ENCODE results near the gene PHTF1.

The PHTF1 gene

GRCh38 chr1:113652771-113653170, 106.5 kb downstream of the PHTF1 start:
- no peak for DNase-seq
- Histone ChIP-seq H2BK120ac (ENCODE audit: low read depth, low read length) (no peak overlapping the region), H3K4me2 (ENCODE audit: low read length) (no peak overlapping the region), H4K5ac (ENCODE audit: low read length) (no peak overlapping the region), H3K9ac (ENCODE audit: low read length) (no peak overlapping the region), H2BK15ac (replicated peaks; ENCODE audit: low read depth) (no peak overlapping the region), H3K23ac (ENCODE audit: low read length) (no peak overlapping the region), H3K4ac (ENCODE audit: low read depth, low read length) (no peak overlapping the region), H2BK5ac (ENCODE audit: low read length) (no peak overlapping the region), H3K56ac (ENCODE audit: low read length) (no peak overlapping the region), H2AK5ac (ENCODE audit: low read length) (no peak overlapping the region), H3K27ac (ENCODE audit: low read depth, low read length) (no peak overlapping the region), H3K79me2 (ENCODE audit: control insufficient read depth, insufficient read depth, low read length) (no peaks in the 10 kb centered on the region), H3K27me3 (ENCODE audit: insufficient read depth, low read length, poor library complexity) (no peaks in the 10 kb centered on the region), H3K79me1 (ENCODE audit: low read length) (no peaks in the 10 kb centered on the region), H3K36me3 (ENCODE audit: control insufficient read depth, insufficient read depth, low read length) (no peaks in the 10 kb centered on the region), H3K18ac (ENCODE audit: low read length) (no peak overlapping the region), H4K8ac (ENCODE audit: low read depth, low read length) (no peak overlapping the region), H3K4me1 (ENCODE audit: control insufficient read depth, low read depth, low read length) (no peaks in the 10 kb centered on the region), H3K4me3 (ENCODE audit: low read length) (no peak overlapping the region)

DNA sequence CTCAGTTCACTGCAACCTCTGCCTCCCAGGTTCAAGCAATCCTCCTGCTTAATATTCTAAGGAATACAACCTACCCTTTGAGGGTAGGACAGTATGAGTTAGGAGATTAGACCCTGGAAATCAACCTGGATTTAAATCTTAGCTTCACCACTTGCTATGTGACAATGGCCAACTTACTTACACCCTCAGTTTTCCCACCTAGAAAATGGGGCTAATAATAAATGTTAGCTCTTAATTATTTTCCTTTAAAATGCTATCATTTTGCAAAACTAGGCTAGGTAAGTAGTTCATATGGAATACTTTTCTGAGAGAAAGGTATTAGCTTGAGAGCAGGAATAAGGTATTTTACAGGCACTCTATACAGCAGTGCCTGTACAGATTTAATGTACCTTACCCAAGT, 110.8 kb downstream of the PHTF1 start:
- H3K9ac ChIP-seq (ENCODE audit: low read length), result no peak overlapping the region
- no peak overlapping the region for H3K27ac ChIP-seq (ENCODE audit: low read depth, low read length)
- H3K23ac ChIP-seq (ENCODE audit: low read length), result no peak overlapping the region
- H2BK15ac ChIP-seq (replicated peaks; ENCODE audit: low read depth), result no peak overlapping the region
- H3K36me3 ChIP-seq (ENCODE audit: control insufficient read depth, insufficient read depth, low read length), result no peaks in the 10 kb centered on the region
- no peak for DNase-seq
- H3K4me3 ChIP-seq (ENCODE audit: low read length), result no peak overlapping the region
- H2BK120ac ChIP-seq (ENCODE audit: low read depth, low read length), result no peak overlapping the region
- H3K4me1 ChIP-seq (ENCODE audit: control insufficient read depth, low read depth, low read length), result no peaks in the 10 kb centered on the region
- H3K56ac ChIP-seq (ENCODE audit: low read length), result no peak overlapping the region
- no peak overlapping the region for H3K18ac ChIP-seq (ENCODE audit: low read length)
- H4K5ac ChIP-seq (ENCODE audit: low read length), result no peak overlapping the region
- no peak overlapping the region for H3K4me2 ChIP-seq (ENCODE audit: low read length)
- H2BK5ac ChIP-seq (ENCODE audit: low read length), result no peak overlapping the region
- H3K27me3 ChIP-seq (ENCODE audit: insufficient read depth, low read length, poor library complexity), result no peaks in the 10 kb centered on the region
- no peak overlapping the region for H3K4ac ChIP-seq (ENCODE audit: low read depth, low read length)
- no peak overlapping the region for H4K8ac ChIP-seq (ENCODE audit: low read depth, low read length)
- no peak overlapping the region for H2AK5ac ChIP-seq (ENCODE audit: low read length)
- no peaks in the 10 kb centered on the region for H3K79me1 ChIP-seq (ENCODE audit: low read length)
- H3K79me2 ChIP-seq (ENCODE audit: control insufficient read depth, insufficient read depth, low read length), result no peaks in the 10 kb centered on the region

DNA sequence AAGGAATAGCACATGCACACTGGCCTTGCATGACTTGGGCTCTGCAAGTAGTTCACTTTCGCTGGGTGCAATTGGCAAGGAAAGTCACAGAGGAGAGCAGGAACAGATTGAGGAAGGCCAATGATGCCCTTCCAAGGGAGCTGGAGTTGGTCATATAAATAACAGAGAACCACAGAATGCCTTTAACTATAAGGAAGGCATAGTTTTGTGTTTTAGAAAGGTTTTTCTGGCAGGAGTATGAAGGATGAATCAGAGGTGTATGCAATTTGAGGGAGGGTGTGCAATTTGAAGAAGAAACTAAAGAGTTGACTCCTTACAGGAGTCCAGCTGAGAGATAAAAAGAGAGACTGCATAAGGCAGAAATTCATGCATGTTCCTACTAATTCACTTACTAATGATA, 112.1 kb downstream of the PHTF1 start:
- H3K4ac ChIP-seq (ENCODE audit: low read depth, low read length), result no peak overlapping the region
- H3K36me3 ChIP-seq (ENCODE audit: control insufficient read depth, insufficient read depth, low read length), result no peaks in the 10 kb centered on the region
- H3K79me2 ChIP-seq (ENCODE audit: control insufficient read depth, insufficient read depth, low read length), result no peaks in the 10 kb centered on the region
- no peak overlapping the region for H2BK120ac ChIP-seq (ENCODE audit: low read depth, low read length)
- H3K27me3 ChIP-seq (ENCODE audit: insufficient read depth, low read length, poor library complexity), result no peaks in the 10 kb centered on the region
- H3K27ac ChIP-seq (ENCODE audit: low read depth, low read length), result no peak overlapping the region
- no peak overlapping the region for H3K4me2 ChIP-seq (ENCODE audit: low read length)
- no peaks in the 10 kb centered on the region for H3K4me1 ChIP-seq (ENCODE audit: control insufficient read depth, low read depth, low read length)
- H3K4me3 ChIP-seq (ENCODE audit: low read length), result no peak overlapping the region
- no peaks in the 10 kb centered on the region for H3K79me1 ChIP-seq (ENCODE audit: low read length)
- no peak overlapping the region for H4K8ac ChIP-seq (ENCODE audit: low read depth, low read length)
- H3K18ac ChIP-seq (ENCODE audit: low read length), result no peak overlapping the region
- no peak overlapping the region for H2BK5ac ChIP-seq (ENCODE audit: low read length)
- no peak overlapping the region for H4K5ac ChIP-seq (ENCODE audit: low read length)
- no peak for DNase-seq
- H3K9ac ChIP-seq (ENCODE audit: low read length), result no peak overlapping the region
- H3K23ac ChIP-seq (ENCODE audit: low read length), result no peak overlapping the region
- no peak overlapping the region for H2BK15ac ChIP-seq (replicated peaks; ENCODE audit: low read depth)
- H3K56ac ChIP-seq (ENCODE audit: low read length), result no peak overlapping the region
- no CpG with 5 or more reads among the region's 1 CpG for WGBS (ENCODE audit: extremely low coverage, insufficient coverage, low lambda C conversion rate)
- no peak overlapping the region for H2AK5ac ChIP-seq (ENCODE audit: low read length)
